BLaER1 (cell line): ENCODE results near the gene BBS5.
"Not testable (repeated sequence)": the region's sequence is repeated elsewhere in the genome, so short reads cannot be mapped to it uniquely, and the experiment has no call there.

Source experiments
- H3K27ac ChIP-seq: shearing (Covaris generic); formaldehyde crosslinking; 2 replicates; pipeline ENCODE4 v1.8.1; 2022
- H3K27me3 ChIP-seq: shearing (Covaris generic); formaldehyde crosslinking; 2 replicates; pipeline ENCODE4 v1.8.1; 2022
- H3K36me3 ChIP-seq: shearing (Covaris generic); formaldehyde crosslinking; 2 replicates; pipeline ENCODE4 v1.8.1; 2022
- H3K4me1 ChIP-seq: shearing (Covaris generic); formaldehyde crosslinking; 2 replicates; pipeline ENCODE4 v1.8.1; 2022
- H3K4me2 ChIP-seq: shearing (Covaris generic); formaldehyde crosslinking; 2 replicates; pipeline ENCODE4 v1.8.1; 2022
- H3K4me3 ChIP-seq: shearing (Covaris generic); formaldehyde crosslinking; 2 replicates; pipeline ENCODE4 v1.8.1; 2022
- H3K9ac ChIP-seq: shearing (Covaris generic); formaldehyde crosslinking; 2 replicates; pipeline ENCODE4 v1.8.1; 2022
- H3K9me3 ChIP-seq: shearing (Covaris generic); formaldehyde crosslinking; 2 replicates; pipeline ENCODE4 v1.8.1; 2022
- H4K20me1 ChIP-seq: shearing (Covaris generic); formaldehyde crosslinking; 2 replicates; pipeline ENCODE4 v1.8.1; 2022
- Cebpa-rat ChIP-seq: shearing (Covaris generic); IDR thresholded peaks from 2 replicates; pipeline ENCODE4 v1.8.1; 2022

Gene BBS5

GRCh38 chr2:169509955-169510354, 30.7 kb downstream of the BBS5 start:
- H3K27ac ChIP-seq = no peak overlapping the region
- no peaks in the 10 kb centered on the region for H3K4me1 ChIP-seq
- no peak overlapping the region for H3K4me3 ChIP-seq
- no peaks in the 10 kb centered on the region for H3K27me3 ChIP-seq
- H3K9me3 ChIP-seq = peaks cover 9% of the 10 kb centered on the region
- no peaks in the 10 kb centered on the region for H3K36me3 ChIP-seq
- TF ChIP-seq Cebpa-rat = no peak
- H4K20me1 ChIP-seq = no peaks in the 10 kb centered on the region
- no peak overlapping the region for H3K9ac ChIP-seq
- no peak overlapping the region for H3K4me2 ChIP-seq

GRCh38 chr2:169510496-169510895, 31.2 kb downstream of the BBS5 start:
- Histone ChIP-seq H3K4me1 (no peaks in the 10 kb centered on the region), H3K36me3 (no peaks in the 10 kb centered on the region), H3K4me3 (no peak overlapping the region), H3K27ac (no peak overlapping the region), H3K27me3 (no peaks in the 10 kb centered on the region), H3K9me3 (peaks cover 4% of the 10 kb centered on the region; the same call in 1 of the 2 replicates), H3K4me2 (no peak overlapping the region), H4K20me1 (no peaks in the 10 kb centered on the region), H3K9ac (no peak overlapping the region)
- TF ChIP-seq Cebpa-rat = no peak

GRCh38 chr2:169511818-169512217, 32.5 kb downstream of the BBS5 start:
- Histone ChIP-seq H3K9ac (no peak overlapping the region), H3K27ac (no peak overlapping the region), H3K9me3 (no peaks in the 10 kb centered on the region), H3K27me3 (no peaks in the 10 kb centered on the region), H3K36me3 (no peaks in the 10 kb centered on the region), H3K4me1 (no peaks in the 10 kb centered on the region), H3K4me3 (no peak overlapping the region), H4K20me1 (no peaks in the 10 kb centered on the region), H3K4me2 (no peak overlapping the region)
- TF ChIP-seq Cebpa-rat = no peak

DNA sequence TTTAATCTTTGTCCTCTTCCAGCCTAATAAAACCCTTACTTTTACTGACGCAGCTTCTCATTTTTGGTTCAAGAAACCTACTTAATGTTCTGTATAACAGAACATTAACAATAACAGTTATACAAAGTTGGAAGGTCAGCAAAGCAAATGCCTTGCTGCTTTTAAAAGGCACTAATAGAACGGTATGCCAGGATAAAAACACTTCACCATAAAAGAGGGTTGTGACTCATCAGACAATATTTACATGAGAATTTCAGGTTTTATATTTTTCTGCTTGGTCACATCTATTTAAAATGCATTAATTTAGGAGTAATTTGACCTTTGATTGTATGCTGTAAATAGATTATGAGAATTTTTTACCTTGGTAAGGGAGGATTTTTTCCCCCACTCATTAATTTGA, 33.2 kb downstream of the BBS5 start:
- no peaks in the 10 kb centered on the region for H3K36me3 ChIP-seq
- no peak for TF ChIP-seq Cebpa-rat
- H3K4me1 ChIP-seq = no peaks in the 10 kb centered on the region
- no peak overlapping the region for H3K9ac ChIP-seq
- H3K27me3 ChIP-seq = no peaks in the 10 kb centered on the region
- no peaks in the 10 kb centered on the region for H4K20me1 ChIP-seq
- no peaks in the 10 kb centered on the region for H3K9me3 ChIP-seq
- H3K4me2 ChIP-seq = no peak overlapping the region
- H3K27ac ChIP-seq = no peak overlapping the region
- no peak overlapping the region for H3K4me3 ChIP-seq

DNA sequence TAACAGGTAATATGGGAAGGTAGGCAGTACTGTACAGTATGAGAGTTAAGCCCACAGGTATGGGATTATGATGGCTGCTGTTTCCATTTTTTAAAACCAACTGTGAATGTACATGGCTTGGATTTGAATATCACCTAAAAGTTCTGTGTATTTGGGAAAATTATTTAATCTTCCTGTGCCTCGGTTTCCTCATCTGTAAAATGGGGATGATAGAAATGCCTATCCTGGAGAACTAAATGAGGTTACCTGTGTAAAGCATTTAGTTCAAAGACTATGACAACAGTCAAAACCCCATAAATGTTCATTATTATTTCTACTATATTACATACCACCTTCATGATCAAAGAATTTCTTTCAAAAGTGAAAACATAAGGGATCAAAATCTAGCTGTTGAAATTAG, 33.8 kb downstream of the BBS5 start:
- H3K9me3 ChIP-seq = no peaks in the 10 kb centered on the region
- H3K4me3 ChIP-seq = no peak overlapping the region
- no peak overlapping the region for H3K27ac ChIP-seq
- H3K36me3 ChIP-seq = no peaks in the 10 kb centered on the region
- no peaks in the 10 kb centered on the region for H3K4me1 ChIP-seq
- H3K27me3 ChIP-seq = no peaks in the 10 kb centered on the region
- no peak overlapping the region for H3K4me2 ChIP-seq
- no peak overlapping the region for H3K9ac ChIP-seq
- H4K20me1 ChIP-seq = no peaks in the 10 kb centered on the region
- no peak for TF ChIP-seq Cebpa-rat

DNA sequence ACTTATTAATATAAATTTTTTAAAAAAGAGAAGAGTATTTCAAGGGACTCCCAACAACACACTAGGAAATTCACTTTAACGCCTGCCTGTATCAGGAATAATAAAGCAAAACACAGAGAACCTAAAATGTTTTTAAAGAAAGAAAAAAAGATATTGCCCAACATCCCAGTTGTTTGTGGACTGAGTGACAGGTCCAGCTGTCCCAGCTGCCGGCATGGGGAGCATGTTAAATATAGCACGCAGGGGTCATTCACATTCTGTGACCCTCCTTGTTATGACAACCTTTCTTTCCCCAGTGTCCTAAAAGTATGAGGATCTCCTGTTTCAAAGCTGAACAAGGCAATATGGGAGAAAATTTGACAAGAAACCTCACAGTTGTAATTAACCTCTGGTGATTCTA, 34.6 kb downstream of the BBS5 start:
- Histone ChIP-seq H4K20me1 (no peaks in the 10 kb centered on the region), H3K27ac (no peak overlapping the region), H3K9me3 (no peaks in the 10 kb centered on the region), H3K9ac (no peak overlapping the region), H3K4me3 (no peak overlapping the region), H3K36me3 (no peaks in the 10 kb centered on the region), H3K4me2 (no peak overlapping the region), H3K27me3 (no peaks in the 10 kb centered on the region), H3K4me1 (no peaks in the 10 kb centered on the region)
- no peak for TF ChIP-seq Cebpa-rat

GRCh38 chr2:169514758-169515157, 35.5 kb downstream of the BBS5 start:
- H3K27me3 ChIP-seq, H3K36me3 ChIP-seq, H3K9me3 ChIP-seq: not testable (repeated sequence)

DNA sequence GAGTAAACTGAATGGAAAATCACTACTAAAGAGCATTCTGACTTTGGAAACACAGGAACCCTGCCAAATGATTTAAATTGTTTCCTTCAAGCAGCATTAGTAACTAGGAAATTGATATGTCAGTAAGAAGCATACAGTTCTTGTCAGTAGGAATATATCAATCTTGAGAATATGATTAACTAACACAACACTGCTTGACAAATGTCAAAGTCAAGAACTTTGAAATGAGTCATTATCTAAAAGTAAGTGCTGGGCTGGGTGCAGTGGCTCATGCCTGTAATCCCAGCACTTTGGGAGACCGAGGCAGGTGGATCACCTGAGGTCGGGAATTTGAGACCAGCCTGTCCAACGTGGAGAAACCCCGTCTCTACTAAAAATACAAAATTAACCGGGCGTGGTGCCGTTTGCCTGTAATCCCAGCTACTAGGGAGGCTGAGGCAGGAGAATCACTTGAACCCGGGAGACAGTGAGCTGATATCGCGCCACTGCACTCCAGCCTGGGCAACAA, 37.2 kb downstream of the BBS5 start:
- H4K20me1 ChIP-seq, H3K4me1 ChIP-seq, H3K4me3 ChIP-seq, H3K36me3 ChIP-seq, H3K9me3 ChIP-seq, H3K4me2 ChIP-seq, H3K27me3 ChIP-seq, H3K9ac ChIP-seq, H3K27ac ChIP-seq: not testable (repeated sequence)

More at GRCh38 chr2:169514758-169515157, 35.5 kb downstream of the BBS5 start:
- not testable (repeated sequence) for H3K4me2 ChIP-seq, H3K27ac ChIP-seq, H3K9ac ChIP-seq, H4K20me1 ChIP-seq, H3K4me3 ChIP-seq, H3K4me1 ChIP-seq

DNA sequence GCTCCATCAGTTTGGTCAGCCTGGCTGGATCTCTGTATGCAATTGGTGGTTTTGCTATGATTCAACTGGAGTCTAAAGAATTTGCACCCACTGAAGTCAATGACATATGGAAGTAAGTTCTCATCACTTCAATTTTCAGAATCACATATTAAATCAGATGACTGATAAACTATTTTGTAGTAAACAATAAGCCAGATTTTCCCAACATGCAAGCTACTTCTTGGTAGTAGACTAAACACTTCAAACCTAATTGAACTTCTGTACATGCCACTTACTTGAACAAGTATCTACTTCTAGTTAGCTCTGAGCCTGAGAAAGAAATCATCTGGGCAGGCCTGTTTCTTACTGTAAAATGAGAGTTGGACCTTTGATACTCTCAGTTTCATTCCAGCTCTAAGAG, 41.6 kb downstream of the BBS5 start:
- Histone ChIP-seq H3K4me1 (no peaks in the 10 kb centered on the region), H3K9ac (no peak overlapping the region), H3K4me2 (no peak overlapping the region), H3K36me3 (no peaks in the 10 kb centered on the region), H3K9me3 (no peaks in the 10 kb centered on the region), H4K20me1 (no peaks in the 10 kb centered on the region), H3K4me3 (no peak overlapping the region), H3K27ac (no peak overlapping the region), H3K27me3 (no peaks in the 10 kb centered on the region)
- no peak for TF ChIP-seq Cebpa-rat

- Histone ChIP-seq H3K27me3 (no peaks in the 10 kb centered on the region), H3K4me2 (no peak overlapping the region), H3K27ac (no peak overlapping the region), H3K4me1 (no peaks in the 10 kb centered on the region), H3K9ac (no peak overlapping the region), H3K4me3 (no peak overlapping the region), H4K20me1 (no peaks in the 10 kb centered on the region), H3K36me3 (peaks cover 4% of the 10 kb centered on the region; the same call in 1 of the 2 replicates), H3K9me3 (no peaks in the 10 kb centered on the region)
- no peak for TF ChIP-seq Cebpa-rat
Observed at GRCh38 chr2:169523681-169524080, 44.4 kb downstream of the BBS5 start.

GRCh38 chr2:169525434-169525833, 46.1 kb downstream of the BBS5 start:
- H3K4me3 ChIP-seq = no peak overlapping the region
- H3K27me3 ChIP-seq = no peaks in the 10 kb centered on the region
- no peaks in the 10 kb centered on the region for H4K20me1 ChIP-seq
- H3K4me2 ChIP-seq = no peak overlapping the region
- H3K9ac ChIP-seq = no peak overlapping the region
- no peak overlapping the region for H3K27ac ChIP-seq
- H3K9me3 ChIP-seq = no peaks in the 10 kb centered on the region
- no peak for TF ChIP-seq Cebpa-rat
- no peaks in the 10 kb centered on the region for H3K4me1 ChIP-seq
- peaks cover 19% of the 10 kb centered on the region for H3K36me3 ChIP-seq
